Stimulated activated CD4-positive, alpha-beta T cell treated with anti-CD3 and anti-CD28 coated beads, Interleukin-4, amount 100 ng/mL, for 4 hours (primary cell): ENCODE data around the gene GTPBP6.
A peak's percentile ranks its signal among the peaks of the same experiment; 100 is the strongest.
"Not testable (repeated sequence)": the region's sequence is repeated elsewhere in the genome, so short reads cannot be mapped to it uniquely, and the experiment has no call there.

Source experiments
- DNase-seq, 2 experiments: peaks; one replicate each; pipeline ENCODE4 v3.0.0-alpha.2; 2020

The GTPBP6 gene

DNA sequence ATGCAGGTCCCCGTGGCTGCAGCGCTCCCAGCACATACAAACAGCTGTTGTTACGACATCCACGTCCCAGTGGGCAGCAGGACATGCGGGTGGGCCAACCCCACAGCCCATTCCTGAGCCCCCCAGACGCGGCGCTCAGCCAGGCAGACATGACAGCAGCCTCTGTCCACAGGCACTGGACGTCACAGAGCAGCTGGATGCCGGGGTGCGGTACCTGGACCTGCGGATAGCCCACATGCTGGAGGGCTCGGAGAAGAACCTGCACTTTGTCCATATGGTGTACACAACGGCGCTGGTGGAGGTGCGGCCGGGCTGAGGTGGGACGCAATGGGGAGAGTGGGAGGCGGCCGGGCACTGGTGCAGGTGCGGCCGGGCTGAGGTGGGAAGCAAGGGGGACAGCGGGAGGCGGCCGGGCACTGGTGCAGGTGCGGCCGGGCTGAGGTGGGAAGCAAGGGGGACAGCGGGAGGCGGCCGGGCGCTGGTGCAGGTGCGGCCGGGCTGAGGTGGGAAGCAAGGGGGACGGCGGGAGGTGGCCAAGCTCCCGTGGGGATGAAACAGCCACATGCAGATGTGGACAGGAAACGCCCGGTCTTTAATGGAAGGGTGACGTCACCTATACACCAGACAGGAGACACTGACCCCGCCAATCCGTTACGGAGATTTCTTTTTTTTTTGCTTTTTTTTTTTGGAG lies 28.0 kb downstream of the GTPBP6 start:
- DNase-seq = no peak

DNA sequence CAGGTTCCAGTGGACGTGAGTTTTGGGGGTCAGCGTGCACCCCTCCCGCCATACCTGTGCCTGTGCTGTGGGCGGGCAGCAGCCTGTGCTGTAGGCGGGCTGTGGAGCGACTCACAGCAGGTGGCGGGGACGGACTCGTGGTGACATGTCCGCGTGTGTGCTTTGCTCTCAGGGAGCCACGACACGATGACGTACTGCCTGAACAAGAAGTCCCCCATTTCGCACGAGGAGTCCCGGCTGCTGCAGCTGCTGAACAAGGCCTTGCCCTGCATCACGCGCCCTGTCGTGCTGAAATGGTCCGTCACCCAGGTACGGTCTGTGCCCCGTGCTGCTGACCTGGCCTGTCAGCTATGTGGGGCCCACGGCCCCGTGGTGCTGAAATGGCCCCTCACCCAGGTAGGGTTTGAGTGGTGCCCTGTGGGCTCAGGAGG lies 30.0 kb downstream of the GTPBP6 start:
- DNase-seq = no peak

GRCh38 chrX:287670-288069 lies 30.9 kb downstream of the GTPBP6 start:
- DNase-seq = no peak

- DNase-seq = no peak
These were observed 33.4 kb downstream of the GTPBP6 start for GRCh38 chrX:285076-285677.

GRCh38 chrX:283115-283845 lies 35.3 kb downstream of the GTPBP6 start:
- DNase-seq = peak; percentile 84 to 94

DNA sequence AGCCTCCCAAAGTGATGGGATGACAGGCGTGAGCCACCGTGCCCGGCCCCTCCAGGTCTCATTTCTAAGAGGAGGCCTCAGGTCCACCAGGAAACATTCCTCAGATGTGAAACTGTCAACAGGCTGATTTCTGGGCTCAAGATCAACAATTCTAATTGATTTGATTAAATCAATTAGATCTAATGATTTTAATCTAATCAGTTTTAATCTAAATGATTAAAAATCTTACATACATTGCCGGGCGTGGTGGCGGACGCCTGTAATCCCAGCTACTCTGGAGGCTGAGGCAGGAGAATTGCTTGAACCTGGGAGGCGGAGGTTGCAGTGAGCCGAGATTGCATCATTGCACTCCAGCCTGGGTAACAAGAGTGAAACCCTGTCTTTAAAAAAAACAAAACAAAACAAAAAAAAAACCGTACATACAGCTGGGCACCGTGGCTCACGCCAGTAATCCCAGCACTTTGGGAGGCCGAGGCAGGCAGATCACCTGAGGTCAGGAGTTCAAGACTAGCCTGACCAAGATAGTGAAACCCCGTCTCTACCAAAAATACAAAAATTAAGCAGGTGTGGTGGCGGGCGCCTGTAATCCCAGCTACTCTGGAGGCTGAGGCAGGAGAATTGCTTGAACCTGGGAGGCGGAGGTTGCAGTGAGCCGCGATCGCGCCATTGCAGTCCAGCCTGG lies 36.5 kb downstream of the GTPBP6 start:
- not testable (repeated sequence) for DNase-seq

DNA sequence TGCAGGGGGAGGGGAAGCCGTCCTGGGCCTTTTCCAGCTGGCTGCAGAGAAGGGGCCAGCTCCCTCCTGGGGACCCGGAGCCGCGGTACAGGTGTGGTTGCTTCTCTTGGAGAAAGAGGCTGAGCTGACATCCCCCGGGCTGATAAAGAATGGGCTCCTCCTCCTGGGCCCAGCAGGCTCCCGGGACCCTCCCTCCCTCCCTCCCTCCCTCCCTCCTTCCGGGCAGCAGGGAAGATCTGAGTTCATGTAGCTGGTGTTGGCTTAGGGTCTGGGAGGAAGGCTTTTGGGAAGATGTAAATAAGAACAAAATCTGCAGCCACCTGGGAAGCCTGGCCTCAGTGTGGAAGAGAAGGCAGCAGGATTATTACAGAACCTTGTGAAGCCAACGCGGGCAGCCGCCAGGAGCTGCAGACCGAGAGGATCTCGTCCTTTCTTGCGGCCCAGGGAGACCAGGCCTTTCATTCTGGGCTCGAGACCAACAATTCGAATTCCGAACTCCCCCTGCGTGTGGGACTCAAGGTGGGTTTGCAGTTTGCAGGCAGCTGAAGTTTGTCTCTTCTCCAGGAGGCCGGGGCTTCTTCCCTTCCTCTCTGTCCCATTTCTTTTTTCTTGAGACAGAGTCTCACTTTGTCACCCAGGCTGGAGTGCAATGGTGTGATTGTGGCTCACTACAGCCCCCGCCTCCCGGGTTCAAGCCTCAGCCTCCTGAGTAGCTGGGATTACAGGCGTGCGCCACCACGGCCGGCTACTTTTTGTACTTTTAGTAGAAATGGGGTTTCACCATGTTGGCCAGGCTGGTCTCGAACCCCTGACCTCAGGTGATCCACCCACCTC lies 37.2 kb downstream of the GTPBP6 start, which contains the start of gene PLCXD1:
PLCXD1 (plus strand) TSS at position 216 of the 834 bp plus-strand sequence. CDS start 2,807 bp downstream, outside the sequence.
- DNase-seq = no peak

DNA sequence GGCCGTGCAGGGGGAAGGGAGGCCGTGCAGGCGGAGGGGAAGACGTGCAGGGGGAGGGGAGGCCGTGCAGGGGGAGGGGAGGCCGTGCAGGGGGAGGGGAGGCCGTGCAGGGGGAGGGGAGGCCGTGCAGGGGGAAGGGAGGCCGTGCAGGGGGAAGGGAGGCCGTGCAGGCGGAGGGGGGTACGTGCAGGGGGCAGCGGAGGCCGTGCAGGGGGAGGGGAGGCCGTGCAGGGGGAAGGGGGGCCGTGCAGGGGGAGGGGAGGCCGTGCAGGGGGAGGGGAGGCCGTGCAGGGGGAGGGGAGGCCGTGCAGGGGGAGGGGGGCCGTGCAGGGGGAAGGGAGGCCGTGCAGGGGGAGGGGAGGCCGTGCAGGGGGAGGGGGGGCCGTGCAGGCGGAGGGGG lies 37.9 kb downstream of the GTPBP6 start:
- not testable (repeated sequence) for DNase-seq

- DNase-seq = not testable (repeated sequence)
These were observed 38.6 kb downstream of the GTPBP6 start for GRCh38 chrX:279757-280604.

GRCh38 chrX:276581-277201 lies 41.9 kb downstream of the GTPBP6 start:
- peak; percentile 24 to 39 for DNase-seq

- peak; percentile 29 to 43 for DNase-seq
These were observed 42.5 kb downstream of the GTPBP6 start for GRCh38 chrX:275967-276580.

GRCh38 chrX:275476-275966 lies 43.1 kb downstream of the GTPBP6 start:
- DNase-seq = no peak

GRCh38 chrX:274904-275475 lies 43.6 kb downstream of the GTPBP6 start:
- no peak for DNase-seq

DNA sequence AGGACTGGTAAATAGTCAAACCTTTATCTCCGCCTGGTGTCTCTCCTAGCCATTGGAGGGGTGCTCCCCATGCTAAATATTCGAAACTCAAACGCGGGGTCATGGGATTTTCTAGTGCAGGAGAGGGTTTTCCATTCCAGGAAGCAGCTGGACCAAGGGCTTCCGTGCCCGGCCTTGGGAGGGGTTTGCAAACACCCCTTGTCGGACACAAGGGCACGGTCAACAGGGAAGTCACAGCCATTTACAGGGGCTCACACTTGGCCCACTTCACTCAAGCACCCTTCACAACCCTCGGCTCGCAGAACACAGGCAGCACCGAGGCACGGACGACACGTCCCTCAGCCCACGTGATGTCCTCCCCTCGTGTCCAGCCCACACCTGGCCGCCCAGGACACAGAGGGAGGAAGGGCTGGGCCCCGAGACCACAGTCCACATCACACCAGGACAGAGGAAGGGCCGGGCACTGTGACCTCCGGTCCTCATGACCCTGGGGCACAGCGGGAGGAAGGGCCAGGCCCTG lies 47.7 kb downstream of the GTPBP6 start:
- no peak for DNase-seq

DNA sequence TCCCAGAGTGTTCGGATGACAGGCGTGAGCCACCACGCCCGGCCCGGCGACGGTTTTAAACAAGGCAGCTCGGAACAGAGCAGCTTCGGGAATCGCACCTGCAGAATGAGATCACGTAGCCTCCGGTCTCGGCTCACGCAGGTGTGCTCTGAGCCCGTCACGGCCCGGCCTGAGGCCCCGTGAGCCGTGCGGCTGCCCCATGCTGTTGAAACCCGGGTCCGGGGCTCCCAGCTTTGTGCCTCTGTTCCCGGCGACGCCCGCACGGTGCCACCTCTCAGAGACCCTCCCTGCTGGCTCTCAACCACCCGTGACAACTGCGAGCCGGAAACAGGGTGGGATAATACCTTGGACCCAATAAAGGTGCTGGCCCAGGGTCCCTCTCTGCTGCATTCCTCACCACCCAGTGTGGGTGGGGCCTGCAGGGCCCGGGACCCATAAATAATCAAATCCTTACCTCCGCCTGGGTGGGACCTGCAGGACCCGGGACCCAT lies 50.8 kb downstream of the GTPBP6 start:
- no peak for DNase-seq

DNA sequence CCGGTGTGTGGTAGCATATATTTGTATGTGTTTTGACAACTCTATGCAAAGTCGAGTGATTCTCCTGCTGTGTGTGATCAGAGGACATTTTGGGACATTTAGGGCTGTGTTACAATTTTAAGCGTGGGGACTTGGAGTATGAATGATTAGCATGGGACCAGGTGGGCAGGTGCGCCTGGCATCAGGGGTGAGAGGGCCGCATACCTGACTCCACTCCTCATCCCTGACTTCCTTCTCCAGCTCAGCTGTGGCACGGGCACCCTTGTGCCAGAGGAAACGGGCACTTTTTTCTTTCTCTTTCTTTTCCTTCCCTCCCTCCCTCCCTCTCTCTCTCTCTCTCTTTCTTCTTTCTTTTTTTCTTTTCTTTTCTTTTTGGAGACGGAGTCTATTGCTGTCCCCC lies 53.1 kb downstream of the GTPBP6 start:
- DNase-seq = no peak

- DNase-seq = no peak
These were observed 53.8 kb downstream of the GTPBP6 start for GRCh38 chrX:264634-265455.

- DNase-seq = not testable (repeated sequence)
These were observed 54.6 kb downstream of the GTPBP6 start for GRCh38 chrX:264006-264405.
